Globus pallidus (tissue), 1 donor: ENCODE data around the gene CCDC120.

Source experiments
- DNase-seq: peaks from one replicate; pipeline ENCODE4 v3.0.0-alpha.2; 2015; ENCODE audit warnings: low spot score

Gene CCDC120, protein sequence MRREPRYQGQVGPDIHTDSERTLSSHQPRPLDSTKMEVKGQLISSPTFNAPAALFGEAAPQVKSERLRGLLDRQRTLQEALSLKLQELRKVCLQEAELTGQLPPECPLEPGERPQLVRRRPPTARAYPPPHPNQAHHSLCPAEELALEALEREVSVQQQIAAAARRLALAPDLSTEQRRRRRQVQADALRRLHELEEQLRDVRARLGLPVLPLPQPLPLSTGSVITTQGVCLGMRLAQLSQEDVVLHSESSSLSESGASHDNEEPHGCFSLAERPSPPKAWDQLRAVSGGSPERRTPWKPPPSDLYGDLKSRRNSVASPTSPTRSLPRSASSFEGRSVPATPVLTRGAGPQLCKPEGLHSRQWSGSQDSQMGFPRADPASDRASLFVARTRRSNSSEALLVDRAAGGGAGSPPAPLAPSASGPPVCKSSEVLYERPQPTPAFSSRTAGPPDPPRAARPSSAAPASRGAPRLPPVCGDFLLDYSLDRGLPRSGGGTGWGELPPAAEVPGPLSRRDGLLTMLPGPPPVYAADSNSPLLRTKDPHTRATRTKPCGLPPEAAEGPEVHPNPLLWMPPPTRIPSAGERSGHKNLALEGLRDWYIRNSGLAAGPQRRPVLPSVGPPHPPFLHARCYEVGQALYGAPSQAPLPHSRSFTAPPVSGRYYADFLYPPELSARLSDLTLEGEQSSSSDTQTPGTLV

DNA sequence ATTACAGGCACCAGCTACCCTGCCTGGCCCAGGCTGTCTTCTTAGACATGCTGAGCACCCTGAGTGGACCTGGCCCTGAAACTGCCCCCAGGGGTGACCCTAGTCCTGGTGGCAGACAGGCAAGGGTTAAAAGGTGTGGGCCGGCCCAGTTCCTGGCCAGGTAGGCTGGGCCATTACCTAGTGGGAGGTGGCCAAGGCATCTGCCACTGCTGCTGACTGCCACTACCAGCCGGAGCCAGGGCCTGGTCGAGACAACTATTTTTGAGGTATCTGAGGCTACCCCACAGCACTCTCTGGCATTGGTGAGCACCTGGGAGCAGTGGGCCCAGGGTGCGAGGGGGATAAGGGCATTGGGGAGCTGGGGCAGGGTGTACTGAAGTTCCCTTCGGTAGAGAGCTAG lies at the start of gene CCDC120:
CCDC120 (plus strand) TSS at position 206 of the 400 bp plus-strand sequence. CDS start 3,043 bp downstream, outside the sequence.
- DNase-seq = no peak

DNA sequence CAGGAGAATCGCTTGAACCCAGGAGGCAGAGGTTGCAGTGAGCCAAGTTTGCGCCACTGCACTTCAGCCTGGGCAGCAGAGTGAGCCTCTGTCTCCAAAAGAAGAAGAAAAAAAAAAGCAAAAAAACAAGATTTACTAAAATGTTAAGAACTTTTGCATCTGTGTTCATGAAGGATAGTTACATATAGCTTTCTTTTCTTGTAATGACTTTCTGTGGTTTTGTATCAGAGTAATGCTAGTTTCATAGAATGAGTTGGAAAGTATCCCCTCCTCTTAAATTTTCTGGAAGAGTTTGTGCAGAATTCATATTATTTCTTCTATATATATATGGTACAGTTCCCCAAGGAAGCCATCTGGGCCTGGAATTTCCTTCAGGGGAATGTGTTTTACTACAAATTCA lies 39.7 kb upstream of the CCDC120 start:
- DNase-seq = no peak

DNA sequence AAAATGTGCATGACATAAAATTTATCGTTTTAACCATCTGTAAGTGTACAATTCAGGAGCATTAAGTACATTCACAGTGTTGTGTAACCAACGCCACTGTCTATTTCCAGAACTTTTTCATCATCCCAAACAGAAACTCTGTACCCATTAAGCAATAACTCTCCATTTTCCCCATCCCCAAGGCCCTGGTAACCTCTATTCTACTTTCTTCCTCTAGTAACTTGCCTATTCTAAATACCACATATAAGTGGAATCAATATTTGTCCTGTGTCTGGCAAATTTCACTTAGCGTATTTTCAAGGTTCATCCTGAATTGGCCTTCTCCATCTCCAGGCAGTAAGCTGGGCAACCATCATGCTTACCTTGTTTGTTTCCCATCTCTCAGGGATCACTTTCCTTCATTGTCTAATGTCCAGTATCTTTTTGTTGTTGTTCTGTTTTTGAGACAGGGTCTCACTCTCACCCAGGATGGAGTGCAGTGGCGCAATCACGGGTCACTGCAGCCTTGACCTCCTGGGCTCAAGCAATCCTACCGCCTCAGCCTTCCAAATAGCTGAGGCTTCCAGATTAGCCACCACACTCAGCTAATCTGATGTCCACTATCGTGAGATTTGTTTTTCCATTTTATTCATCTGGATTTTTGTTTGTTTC lies 39.1 kb upstream of the CCDC120 start:
- no peak for DNase-seq

DNA sequence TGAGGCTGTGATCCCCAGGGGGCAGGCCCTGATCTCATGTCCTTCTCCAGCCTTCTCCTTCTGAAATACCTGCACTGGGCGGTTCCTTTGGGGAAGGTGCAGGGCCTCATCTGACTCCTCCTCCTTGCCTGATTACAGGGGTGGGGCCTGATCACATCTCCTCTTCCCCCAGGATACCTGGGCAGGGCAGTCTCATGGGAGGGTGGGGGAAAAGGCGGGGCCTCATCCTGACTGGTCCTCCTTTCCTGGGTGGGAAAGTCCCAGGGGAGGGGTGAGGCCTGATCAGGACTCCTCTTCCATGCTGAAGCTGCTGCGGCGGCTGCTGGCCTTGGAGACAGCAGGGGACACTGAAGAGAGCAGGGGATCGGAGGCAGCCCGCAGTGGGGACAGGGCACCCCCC lies 28.9 kb upstream of the CCDC120 start:
- no peak for DNase-seq

DNA sequence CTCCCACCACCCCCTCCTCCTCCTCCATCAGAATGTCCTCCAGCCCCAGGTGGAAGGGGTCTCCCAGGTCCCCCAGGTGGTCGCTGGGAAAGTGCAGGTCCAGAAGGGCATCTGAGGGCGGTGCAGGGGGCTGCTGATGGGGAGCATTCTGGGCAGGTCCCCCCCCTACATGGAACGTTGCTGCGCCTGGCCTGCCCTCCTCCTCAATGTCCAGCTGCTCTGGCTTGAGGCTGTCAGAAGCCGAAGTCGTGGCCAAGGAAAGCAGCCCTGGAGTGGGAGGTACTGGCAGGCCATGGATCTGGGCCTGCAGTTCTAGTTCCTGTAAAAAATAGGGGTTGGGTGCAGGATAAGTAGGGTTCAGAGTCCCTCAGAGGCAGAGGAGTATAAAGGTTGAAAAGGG lies 28.5 kb upstream of the CCDC120 start:
- DNase-seq = no peak

DNA sequence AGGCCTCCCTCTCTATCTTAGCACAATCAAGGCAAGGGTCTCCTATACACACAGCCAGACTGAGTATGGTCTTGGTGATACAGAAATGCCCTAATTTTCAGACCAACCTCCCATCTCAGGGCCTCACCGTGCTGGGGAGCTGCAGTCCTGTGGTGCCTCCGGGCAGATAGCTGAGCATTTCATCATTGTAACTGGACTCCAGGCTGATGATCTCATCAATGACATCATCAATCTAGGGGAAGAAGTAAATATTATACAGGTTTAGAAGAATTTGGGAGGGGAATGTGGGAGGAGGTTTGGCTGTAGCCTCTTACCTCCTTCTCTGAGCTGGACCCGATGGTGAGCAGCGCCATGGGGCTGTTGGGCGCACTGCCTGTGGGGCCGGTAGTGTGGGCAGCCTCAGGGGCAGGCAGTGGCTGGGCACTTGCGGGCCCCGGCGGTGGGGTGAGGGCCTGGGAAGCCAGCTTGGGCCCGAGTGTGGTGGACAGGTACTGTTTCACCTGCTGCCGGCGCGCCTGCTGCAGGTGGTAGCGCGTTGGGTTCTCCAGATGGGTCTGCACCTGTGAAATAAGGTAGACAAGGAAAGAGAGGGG lies 20.8 kb upstream of the CCDC120 start:
- DNase-seq = no peak

DNA sequence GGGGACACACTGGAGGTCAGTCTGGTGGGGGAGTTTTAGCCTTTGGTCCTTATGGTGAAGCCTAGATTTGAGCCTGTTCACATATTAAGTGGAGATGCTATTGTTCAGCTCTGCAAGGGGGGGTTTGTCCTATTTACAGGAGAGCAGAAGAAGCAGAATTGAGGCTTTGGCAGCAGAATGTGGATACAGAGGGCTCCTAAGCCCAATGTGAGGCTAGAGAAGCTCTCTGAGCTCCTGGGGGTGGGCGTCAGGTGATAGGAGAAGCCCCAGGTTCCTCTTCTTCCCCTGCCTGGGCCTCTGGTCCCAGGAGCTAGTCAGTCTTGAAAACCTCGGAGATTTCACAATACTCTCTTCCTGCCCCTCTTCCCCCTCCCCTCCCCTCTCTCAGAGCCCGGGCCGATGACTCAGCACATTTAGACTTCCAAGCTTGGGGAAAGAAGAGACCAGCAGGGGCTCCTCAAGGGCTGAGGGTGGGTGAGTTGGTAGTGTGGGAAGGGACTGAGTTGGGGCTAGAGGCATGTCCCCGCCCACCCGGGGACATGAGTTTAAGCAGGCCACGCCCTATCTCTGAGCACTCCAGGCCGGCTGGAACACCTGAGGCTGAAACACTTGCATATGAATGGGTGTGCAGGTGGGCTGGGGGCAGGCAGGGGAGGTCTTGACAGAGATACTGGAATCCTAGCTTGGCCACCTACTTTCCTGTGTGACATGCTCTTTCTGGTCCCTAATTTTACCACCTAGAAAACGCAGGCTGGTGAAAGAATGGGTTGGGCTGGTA lies 19.0 kb upstream of the CCDC120 start:
- peak; percentile 50 for DNase-seq

DNA sequence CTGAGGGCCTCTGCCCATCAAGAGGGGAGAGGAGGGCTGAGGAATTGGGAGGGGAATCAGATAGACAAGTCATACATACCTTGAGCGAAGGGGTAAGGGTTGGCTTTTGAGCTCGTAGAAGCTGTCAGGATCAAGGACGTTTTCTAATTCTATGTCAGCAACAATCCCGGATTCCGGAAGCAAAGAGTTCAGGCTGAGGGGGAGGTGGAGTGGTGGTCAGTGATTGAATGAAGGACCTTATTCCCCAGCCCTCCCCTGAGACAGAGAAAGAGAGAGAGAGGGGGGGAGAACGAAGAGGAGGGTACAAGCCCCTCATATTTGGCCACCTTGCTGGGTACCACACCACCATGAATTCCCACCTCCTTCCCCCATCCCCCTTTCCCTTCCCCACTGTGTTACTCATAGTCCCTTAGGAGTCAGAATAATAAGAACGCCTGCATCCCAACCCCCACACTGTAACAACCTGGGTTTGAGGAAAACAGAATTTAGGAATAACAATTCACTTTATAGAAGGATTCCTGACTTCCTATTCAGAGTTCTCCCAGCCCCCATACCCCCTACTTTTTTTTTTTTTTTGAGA lies 18.3 kb upstream of the CCDC120 start:
- DNase-seq = no peak

DNA sequence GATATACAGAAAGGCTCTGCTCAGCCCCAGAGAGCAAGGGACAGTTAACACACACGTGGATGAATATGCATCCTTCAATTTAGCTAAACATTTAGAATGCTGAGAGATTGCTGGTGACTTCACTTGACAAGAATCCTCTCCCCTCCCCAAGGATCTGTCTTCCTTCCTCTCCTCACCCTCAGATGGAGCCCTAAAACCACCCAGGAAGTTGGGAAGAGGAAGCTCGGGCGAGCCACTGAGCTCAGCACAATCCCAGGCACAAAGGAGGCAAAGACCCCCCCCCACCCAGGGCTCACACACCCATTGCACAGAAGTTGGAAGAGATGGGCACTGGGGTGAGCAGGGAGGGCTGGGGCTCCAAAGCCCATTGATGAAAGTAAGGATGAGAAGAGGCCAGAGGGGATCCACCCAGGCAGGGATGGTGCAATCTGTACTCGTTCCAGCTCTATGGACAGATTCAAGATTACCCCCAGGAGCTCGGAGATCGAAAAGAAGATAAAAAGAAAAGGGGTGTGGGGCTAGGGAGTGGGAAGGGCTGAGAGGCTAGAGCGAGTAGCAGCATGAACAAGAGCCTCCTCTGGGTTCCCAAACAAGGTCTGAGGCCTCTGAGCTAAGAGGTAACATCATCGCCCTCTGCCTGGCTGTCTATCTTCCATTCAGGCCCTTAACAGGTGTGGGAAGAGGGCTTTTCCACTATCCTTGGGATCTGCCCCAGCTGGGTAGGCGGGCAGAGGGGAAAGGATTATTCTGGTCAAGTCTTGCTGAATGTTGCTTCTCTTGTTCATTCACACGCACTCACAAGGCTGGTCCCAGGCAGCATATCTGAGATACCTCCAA lies 16.8 kb upstream of the CCDC120 start:
- peak; percentile 9 for DNase-seq

DNA sequence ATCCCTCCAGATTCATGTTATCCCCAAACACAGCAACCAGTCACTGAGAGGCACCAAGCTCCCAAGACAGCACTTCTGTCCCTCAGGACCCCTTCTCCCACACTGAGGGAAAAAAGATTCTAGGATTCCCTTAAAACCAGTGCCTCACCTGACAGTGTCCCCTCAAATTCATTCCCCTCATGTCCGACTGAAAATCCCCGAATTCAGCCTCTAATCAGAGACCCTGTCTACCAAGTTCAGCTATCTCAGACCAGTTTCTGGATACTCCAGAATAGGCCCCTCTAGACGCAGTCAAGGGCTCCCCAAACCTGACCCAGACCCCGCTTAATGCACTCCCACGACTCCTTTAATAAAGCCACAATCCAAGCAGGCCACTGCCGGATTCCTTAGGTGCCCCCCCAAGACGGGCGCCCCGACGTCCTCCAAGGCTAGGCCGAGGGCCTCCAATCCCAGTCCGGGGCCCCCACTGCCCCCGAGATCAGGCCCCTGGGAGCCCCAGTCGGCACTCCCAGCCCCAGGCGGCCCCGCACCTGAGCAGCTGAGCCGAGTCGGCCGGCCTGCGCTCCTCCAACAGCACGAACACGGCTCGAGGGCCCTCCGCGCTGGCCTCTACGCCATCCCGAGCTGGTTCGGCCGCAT lies 16.1 kb upstream of the CCDC120 start:
- DNase-seq = peak; percentile 5

DNA sequence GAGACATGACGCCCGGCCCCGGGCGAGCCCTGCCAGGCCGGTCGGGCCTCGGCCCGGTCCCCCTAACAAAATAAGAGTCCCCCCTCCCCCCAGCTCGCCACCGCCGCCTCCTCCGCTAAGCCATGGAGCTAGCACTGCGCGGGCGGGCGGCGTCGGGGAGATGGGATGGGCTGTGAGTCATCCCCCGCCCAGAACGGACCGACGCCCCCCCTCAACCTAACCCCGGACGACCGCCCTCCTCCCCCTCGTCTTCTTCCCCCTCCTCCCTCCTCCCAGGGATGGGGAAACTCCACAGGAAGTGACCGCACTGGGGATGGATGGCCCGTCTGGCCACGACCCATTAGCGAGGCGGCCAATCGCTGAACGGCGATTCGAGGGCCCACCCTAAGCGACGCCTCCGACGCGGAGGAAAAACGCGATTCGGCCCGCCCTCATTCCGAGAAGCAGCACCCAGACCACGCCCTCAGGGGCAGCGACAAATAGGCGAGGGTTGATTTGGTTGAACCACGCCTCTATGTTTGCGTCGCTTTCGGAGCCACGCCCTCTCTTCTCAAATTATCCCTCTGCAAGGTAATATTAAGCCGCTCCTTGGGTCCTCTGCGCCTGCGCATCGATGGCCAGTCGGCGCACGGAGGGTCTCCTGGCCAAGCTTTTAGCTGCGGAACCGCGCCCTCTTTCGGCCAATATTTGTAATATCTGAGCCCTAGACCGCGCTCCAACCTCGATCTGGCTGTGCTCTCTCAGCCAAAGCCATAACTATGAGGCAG lies 15.4 kb upstream of the CCDC120 start, which contains the start of gene TFE3:
TFE3 (minus strand) TSS at position 138 of the 767 bp plus-strand sequence; CDS start at position 7, 131 bp downstream.
- DNase-seq = peak; percentile 98

DNA sequence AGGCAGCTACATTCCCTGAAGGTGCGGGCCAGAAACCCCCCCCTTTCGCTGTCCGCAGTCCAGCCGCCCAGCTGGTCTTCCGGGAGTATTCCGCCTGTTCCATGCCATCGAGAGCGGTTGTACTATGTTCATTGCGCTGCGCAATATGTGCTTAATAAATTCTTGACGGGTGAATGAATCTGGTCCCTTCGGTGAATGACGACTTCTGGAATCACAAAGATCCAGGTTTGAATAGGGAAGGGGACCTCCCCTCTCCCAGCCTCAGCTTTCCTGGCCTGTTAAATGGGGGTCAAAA lies 14.9 kb upstream of the CCDC120 start:
- no peak for DNase-seq

DNA sequence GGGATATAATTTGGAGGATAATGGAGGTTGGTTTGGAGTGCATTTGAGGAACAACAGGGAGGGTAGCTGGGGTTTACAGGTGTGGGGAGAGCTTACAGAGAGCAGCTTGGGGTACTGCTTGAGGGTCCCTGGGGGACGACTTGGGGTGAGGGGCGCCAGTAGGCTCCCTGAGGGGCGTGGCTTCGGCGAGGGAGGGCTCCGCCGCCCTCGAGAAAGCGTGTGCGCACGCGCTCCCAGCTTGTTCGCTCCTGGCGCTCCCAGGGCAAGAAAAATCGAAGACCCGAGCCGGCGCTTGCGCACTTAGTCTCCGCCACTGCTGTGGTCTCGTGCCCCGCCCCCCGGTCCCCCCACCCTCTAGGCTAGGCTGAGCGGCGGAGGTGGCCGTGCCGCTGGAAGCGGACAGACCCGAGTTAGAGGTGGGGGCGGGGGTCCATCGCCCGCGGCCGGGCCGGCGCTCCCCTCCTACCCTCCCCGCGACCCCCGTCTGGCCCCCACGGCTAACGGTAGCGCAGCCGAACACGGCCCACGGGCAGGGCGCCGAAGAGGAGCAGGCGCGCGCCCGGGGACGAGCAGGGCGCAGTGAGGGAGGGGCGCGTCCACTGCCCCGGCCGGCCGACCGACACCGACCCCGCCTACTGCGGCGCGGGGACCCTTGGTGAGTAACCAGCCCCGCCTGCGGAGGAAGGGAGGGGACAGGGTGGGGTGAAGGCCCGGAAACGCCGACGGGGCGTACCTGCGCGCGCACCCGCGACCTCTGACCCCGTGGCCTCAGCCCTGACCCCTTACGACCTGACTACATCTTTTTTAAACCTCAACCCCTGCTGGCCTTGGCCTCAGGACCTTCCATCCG lies 5.4 kb upstream of the CCDC120 start:
- no peak for DNase-seq

DNA sequence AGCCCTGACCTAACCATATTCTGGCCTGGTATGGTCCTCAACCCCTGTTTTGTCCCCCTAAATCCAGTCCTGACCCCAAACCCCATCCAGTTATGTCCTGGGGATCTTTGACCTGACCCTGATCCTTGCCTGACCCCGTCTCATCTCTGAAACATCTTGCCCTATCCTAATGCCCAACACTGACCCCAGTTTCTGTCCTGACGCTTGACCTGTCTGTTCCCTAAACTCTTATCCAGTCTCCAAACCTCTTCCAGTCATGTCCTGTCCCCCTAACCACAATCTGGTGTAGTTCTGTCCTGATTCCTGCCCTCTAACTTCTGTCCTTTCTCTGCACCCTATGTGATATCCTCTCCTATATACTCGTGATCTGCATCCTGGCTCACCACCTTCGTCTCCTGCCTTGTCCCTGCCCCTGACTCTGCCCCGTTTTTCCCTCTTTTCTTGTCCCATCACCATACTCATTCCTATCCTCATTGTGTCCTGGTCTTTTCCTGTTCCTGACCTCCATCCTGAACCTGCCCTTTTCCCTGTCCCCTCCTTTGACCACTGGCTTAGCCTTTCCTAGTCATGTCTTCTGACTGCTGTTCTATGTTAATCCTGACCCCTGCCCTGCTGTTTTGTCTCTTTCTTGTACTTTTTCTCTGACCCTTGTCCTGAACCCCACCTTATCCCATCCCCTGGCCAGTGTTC lies 4.6 kb upstream of the CCDC120 start:
- no peak for DNase-seq

DNA sequence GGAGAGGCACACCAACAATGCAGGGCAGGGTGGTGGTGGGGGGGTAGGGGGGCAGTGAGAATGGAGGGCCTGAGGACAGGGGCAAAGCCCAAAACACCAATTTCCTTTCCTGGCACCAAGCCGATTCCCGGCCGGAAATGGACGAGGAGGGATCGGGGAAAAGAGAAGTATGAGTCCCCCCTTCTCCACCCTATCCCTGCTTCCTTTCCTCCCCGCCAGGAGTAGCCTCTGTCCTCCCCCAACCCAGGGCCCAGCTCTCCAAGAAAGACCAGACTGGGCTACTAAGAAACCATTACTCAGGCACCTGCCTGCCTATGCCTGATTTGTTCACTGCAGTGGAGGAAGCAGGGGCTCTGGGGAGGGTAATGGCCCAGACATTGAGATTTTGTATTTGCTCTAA lies 402 bp downstream of the CCDC120 start:
- DNase-seq = no peak

DNA sequence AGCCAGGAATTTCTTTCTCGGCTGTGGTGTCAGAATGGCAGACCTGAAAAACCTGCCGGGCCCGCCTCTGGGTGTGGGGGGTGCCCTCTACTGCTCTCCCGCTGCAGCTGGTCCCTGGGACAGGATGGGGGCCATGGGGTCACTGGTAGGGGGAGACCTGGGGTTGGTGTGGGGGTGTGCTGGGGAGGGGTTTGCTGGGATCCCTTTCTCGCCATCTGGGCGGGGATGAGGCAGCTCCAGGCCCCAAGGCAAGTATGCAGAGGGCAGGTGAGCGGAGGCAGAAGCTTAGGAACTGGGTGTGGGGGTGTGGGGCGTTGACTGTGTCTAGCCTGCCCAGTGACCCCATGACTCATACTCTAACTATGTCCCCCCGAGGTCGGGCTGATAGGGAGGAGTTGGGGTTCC lies 884 bp downstream of the CCDC120 start:
- DNase-seq = no peak

DNA sequence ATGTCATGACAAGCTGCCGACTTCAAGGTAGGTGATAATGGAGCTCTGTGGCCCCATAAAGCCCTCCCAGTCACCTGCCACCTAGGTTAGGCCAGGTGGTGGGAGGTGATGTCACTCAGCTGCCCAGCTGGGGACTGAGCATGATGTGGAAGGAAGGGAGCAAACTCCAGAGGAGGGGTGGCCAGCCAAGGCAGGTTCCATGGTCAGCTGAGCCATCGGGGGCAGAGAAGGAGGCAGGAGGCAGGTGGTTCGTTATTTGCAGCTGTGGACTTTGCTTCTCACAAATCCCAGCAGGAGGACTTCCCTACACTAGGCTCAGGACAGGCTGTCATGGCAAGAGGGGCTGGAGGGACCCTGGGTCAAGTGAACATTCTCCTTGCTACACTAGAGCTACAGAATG lies 2.1 kb downstream of the CCDC120 start:
- no peak for DNase-seq

DNA sequence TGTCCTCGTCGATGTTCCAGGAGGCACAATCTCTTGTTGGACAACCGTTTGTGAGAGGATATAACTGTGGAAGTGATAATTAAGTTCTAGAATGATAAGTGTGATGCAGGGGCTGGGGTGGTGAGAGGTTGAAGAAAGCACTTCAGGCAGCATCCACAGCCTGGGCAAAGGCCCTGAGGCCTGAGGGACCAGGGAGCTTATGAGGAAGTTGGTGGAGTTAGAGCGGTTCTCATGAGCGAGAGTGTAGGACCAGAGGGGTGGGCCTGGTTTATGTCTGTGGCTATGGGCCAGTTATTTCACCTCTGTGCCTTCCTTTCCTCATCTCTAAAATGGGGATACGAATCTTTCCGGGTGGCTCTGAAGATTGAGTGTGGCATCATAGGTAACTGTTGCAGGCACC lies 2.7 kb downstream of the CCDC120 start:
- DNase-seq = no peak
